HepG2 (cell line): ENCODE data around the gene RBM28. TPM values are rescaled to one million over a fixed set of nuclear protein-coding genes. Genes with fewer than 3 reads are reported as not detected.
A peak's percentile ranks its signal among the peaks of the same experiment; 100 is the strongest.

Experiments used
- CREB1 ChIP-seq, 2 experiments: fragments of 450-650 bp in 1 of 2; IDR thresholded peaks; 2 replicates each; pipeline ENCODE4 v1.6.1; 2016 to 2017; ENCODE audit warnings: control low read depth in 1 of 2, mild to moderate bottlenecking in 1 of 2, missing compliant biosample characterization in 1 of 2, missing genetic modification characterization in 1 of 2
- KMT2A ChIP-seq: sonication (generic); formaldehyde crosslinking; IDR thresholded peaks from 2 replicates; pipeline ENCODE4 v1.4.0; 2020; ENCODE audit warnings: missing genetic modification reagents
- NR2C2 ChIP-seq: sonication (generic); formaldehyde crosslinking; IDR thresholded peaks from 2 replicates; pipeline ENCODE4 v1.4.0; 2020; ENCODE audit warnings: missing genetic modification reagents, mild to moderate bottlenecking, moderate library complexity, borderline replicate concordance
- PHF20 ChIP-seq: sonication (generic); formaldehyde crosslinking; IDR thresholded peaks from 2 replicates; pipeline ENCODE4 v1.5.0; 2020; ENCODE audit warnings: mild to moderate bottlenecking, missing genetic modification reagents
- TRAFD1 ChIP-seq: sonication (generic); formaldehyde crosslinking; IDR thresholded peaks from 2 replicates; pipeline ENCODE4 v1.5.1; 2020; ENCODE audit warnings: missing genetic modification reagents, mild to moderate bottlenecking, borderline replicate concordance
- ZNF281 ChIP-seq: sonication (generic); formaldehyde crosslinking; IDR thresholded peaks from 2 replicates; pipeline ENCODE4 v1.4.0; 2020; ENCODE audit warnings: missing genetic modification reagents, borderline replicate concordance
- ZNF383 ChIP-seq: sonication (generic); formaldehyde crosslinking; IDR thresholded peaks from 2 replicates; pipeline ENCODE4 v1.4.0; 2020; ENCODE audit warnings: missing genetic modification reagents, mild to moderate bottlenecking, borderline replicate concordance
- ZNF766 ChIP-seq: sonication (generic); formaldehyde crosslinking; IDR thresholded peaks from 2 replicates; pipeline ENCODE4 v1.5.0; 2020; ENCODE audit warnings: missing genetic modification reagents, borderline replicate concordance
- polyA plus RNA-seq, 8 experiments: library from polyadenylated mRNA; depleted of rRNA in 3 of 8; stranded (reverse) in 7 of 8; unstranded in 1 of 8; fragments of >200 nt; fragmentation: Illumina TruSeq in 4 of 8; extraction: Trizol in 4 of 8; gene quantifications; 2 replicates each; pipeline versions ENCODE4 v1.2.1 to v1.2.3, GENCODE V29; 2011 to 2016; ENCODE audit warnings: low read depth in 4 of 8, missing spikeins in 1 of 8, mixed read lengths in 1 of 8; ENCODE audit not compliant: insufficient read depth in 1 of 8
- total RNA-seq, 5 experiments: library from RNA; depleted of rRNA; stranded (reverse); fragments of >200 nt; fragmentation: Illumina TruSeq; extraction: Trizol; gene quantifications; 2 replicates each; pipeline ENCODE4 v1.2.3, GENCODE V29; 2016; ENCODE audit warnings: low read depth in 1 of 5
- TF ChIP-seq, protein P1 (sequence below): sonication (generic); formaldehyde crosslinking; IDR thresholded peaks from 2 replicates; pipeline ENCODE4 v1.4.0; 2020; ENCODE audit warnings: mild to moderate bottlenecking, missing genetic modification reagents
- TF ChIP-seq, protein P2 (sequence below): sonication (generic); formaldehyde crosslinking; IDR thresholded peaks from 2 replicates; pipeline ENCODE4 v1.4.0; 2020; ENCODE audit warnings: missing genetic modification reagents
- TF ChIP-seq, protein P3 (sequence below): sonication (generic); formaldehyde crosslinking; IDR thresholded peaks from 2 replicates; pipeline ENCODE4 v1.4.0; 2020; ENCODE audit warnings: mild to moderate bottlenecking, missing genetic modification reagents

Gene RBM28
- total and polyA plus RNA-seq, 2 of the 13 experiments (the other 11 are each of a cell fraction or from before 2014, with no cell fraction given) = 20.5 to 49.0 TPM

DNA sequence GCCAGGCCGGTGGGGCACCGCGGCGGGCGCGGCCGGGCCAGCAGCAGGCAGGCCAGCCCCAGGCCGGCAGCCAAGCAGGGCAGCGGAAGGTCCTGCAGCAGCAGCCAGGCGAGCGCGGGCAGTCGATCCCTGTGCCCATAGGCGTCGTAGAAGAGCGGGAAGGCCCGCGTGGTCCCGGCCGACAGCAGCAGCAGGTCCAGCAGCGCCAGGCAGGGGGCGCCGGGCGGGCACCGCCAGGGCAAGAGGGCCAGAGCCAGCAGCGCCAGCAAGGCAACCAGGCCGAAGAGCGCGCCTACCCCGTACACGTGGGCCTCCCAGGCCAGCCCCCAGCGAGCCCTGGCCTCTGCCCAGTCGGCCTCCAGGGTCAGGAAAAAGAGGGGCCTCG, 8.4 kb upstream of the RBM28 start (continued):
- TF ChIP-seq ZNF281 (no peak), ZNF383 (CRISPR knock-in tag) (no peak), CREB1 (IDR thresholded peaks at IDR 0.05) (no peak), CREB1 (CRISPR knock-in tag; IDR thresholded peaks at IDR 0.05) (no peak), NR2C2 (CRISPR knock-in tag) (no peak), PHF20 (no peak), TRAFD1 (CRISPR knock-in tag) (no peak), KMT2A (CRISPR knock-in tag) (no peak), ZNF766 (CRISPR knock-in tag) (no peak)
- TF ChIP-seq, protein P1, sequence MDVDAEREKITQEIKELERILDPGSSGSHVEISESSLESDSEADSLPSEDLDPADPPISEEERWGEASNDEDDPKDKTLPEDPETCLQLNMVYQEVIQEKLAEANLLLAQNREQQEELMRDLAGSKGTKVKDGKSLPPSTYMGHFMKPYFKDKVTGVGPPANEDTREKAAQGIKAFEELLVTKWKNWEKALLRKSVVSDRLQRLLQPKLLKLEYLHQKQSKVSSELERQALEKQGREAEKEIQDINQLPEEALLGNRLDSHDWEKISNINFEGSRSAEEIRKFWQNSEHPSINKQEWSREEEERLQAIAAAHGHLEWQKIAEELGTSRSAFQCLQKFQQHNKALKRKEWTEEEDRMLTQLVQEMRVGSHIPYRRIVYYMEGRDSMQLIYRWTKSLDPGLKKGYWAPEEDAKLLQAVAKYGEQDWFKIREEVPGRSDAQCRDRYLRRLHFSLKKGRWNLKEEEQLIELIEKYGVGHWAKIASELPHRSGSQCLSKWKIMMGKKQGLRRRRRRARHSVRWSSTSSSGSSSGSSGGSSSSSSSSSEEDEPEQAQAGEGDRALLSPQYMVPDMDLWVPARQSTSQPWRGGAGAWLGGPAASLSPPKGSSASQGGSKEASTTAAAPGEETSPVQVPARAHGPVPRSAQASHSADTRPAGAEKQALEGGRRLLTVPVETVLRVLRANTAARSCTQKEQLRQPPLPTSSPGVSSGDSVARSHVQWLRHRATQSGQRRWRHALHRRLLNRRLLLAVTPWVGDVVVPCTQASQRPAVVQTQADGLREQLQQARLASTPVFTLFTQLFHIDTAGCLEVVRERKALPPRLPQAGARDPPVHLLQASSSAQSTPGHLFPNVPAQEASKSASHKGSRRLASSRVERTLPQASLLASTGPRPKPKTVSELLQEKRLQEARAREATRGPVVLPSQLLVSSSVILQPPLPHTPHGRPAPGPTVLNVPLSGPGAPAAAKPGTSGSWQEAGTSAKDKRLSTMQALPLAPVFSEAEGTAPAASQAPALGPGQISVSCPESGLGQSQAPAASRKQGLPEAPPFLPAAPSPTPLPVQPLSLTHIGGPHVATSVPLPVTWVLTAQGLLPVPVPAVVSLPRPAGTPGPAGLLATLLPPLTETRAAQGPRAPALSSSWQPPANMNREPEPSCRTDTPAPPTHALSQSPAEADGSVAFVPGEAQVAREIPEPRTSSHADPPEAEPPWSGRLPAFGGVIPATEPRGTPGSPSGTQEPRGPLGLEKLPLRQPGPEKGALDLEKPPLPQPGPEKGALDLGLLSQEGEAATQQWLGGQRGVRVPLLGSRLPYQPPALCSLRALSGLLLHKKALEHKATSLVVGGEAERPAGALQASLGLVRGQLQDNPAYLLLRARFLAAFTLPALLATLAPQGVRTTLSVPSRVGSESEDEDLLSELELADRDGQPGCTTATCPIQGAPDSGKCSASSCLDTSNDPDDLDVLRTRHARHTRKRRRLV (CRISPR knock-in tag) = no peak
- TF ChIP-seq, protein P2, sequence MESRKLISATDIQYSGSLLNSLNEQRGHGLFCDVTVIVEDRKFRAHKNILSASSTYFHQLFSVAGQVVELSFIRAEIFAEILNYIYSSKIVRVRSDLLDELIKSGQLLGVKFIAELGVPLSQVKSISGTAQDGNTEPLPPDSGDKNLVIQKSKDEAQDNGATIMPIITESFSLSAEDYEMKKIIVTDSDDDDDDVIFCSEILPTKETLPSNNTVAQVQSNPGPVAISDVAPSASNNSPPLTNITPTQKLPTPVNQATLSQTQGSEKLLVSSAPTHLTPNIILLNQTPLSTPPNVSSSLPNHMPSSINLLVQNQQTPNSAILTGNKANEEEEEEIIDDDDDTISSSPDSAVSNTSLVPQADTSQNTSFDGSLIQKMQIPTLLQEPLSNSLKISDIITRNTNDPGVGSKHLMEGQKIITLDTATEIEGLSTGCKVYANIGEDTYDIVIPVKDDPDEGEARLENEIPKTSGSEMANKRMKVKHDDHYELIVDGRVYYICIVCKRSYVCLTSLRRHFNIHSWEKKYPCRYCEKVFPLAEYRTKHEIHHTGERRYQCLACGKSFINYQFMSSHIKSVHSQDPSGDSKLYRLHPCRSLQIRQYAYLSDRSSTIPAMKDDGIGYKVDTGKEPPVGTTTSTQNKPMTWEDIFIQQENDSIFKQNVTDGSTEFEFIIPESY (CRISPR knock-in tag) = peak; percentile 89
- TF ChIP-seq, protein P3, sequence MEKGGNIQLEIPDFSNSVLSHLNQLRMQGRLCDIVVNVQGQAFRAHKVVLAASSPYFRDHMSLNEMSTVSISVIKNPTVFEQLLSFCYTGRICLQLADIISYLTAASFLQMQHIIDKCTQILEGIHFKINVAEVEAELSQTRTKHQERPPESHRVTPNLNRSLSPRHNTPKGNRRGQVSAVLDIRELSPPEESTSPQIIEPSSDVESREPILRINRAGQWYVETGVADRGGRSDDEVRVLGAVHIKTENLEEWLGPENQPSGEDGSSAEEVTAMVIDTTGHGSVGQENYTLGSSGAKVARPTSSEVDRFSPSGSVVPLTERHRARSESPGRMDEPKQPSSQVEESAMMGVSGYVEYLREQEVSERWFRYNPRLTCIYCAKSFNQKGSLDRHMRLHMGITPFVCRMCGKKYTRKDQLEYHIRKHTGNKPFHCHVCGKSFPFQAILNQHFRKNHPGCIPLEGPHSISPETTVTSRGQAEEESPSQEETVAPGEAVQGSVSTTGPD (CRISPR knock-in tag) = no peak
